Stimulated activated CD4-positive, alpha-beta T cell treated with anti-CD3 and anti-CD28 coated beads, Interleukin-15, amount 100 ng/mL, for 24 hours (primary cell): ENCODE measurements around the gene RLN3.

ENCODE experiments used
- DNase-seq: peaks from one replicate; pipeline ENCODE4 v3.0.0-alpha.2; 2020

The RLN3 gene

GRCh38 chr19:14056069-14056666 lies 28.2 kb downstream of the RLN3 start:
- DNase-seq, result no peak

GRCh38 chr19:14056741-14057356 lies 28.9 kb downstream of the RLN3 start:
- DNase-seq, result no peak

DNA sequence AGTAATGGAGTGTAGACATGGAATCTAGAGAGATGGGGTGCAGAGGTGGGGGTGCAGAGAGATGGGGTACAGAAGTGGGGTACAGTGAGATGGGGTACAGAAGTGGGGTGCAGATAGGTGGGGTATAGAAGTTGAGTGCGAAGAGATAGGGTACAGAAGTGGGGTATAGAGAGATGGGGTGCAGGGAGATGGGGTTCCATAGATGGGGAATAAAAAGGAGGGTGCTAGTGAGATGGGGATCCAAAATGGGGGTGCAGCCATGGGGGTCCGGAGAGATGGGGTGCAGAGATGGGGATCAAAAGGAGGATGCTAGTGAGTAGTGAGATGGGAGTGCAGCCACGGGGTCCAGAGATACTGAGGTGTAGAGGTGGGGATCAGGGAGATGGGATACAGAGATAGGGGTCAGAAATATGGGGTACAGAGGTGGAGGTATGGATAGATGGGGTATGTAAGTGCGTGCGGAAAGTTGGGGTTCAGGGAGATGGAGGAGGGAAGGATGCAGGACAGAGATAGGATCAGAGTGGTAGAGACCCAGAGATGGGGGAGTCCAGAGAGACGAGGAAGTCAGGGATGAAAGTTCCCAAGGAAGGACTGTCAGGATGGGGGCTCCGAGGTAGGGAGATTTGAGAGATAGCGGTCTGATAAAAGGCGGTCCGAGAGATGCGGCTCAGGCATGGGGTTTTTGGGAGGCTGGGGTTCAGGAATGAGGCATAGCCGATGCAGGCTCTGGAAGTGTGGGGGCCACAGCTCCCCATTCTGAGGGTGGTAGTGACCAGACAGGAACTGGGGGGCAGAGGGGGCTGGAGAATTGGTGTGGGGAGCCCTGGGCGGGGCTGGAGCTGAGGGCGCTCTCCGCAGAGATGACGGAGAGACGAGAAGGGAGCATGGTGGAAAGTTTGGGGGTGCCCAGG lies 30.5 kb downstream of the RLN3 start:
- DNase-seq, result no peak

GRCh38 chr19:14059093-14059480 lies 31.1 kb downstream of the RLN3 start:
- DNase-seq, result peak; percentile 69

DNA sequence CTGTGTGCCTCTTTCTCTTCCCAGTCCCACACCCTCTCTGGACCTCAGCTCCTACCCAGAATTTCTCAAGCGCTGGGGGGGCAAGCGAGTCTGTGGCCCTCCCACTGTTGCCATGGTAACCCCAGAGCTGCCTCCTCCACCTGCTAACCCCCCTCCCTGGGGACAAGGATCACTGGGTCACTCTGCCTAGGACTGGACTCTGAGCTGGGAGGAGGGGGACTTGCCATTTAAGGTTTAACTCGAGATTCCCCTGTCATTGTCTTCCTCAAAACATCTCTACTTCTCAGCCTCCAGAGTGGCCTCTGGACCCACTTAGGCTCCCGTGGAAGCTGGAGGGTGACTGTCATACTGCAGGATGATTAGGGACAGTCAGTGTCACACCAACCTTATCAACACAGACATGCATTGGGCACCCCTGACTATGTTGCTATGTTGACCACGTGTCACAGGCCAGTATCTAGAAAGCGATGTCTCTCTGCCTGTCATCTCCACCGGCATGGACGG lies 31.8 kb downstream of the RLN3 start:
- no peak for DNase-seq

- no peak for DNase-seq
Observed at GRCh38 chr19:14061081-14061749, 33.3 kb downstream of the RLN3 start.

- no peak for DNase-seq
Observed at GRCh38 chr19:14061751-14062557, 34.0 kb downstream of the RLN3 start, which contains the start of gene PALM3. Gene PALM3 (minus strand): TSS chr19:14062076. CDS start chr19:14061980, 96 bp downstream.

DNA sequence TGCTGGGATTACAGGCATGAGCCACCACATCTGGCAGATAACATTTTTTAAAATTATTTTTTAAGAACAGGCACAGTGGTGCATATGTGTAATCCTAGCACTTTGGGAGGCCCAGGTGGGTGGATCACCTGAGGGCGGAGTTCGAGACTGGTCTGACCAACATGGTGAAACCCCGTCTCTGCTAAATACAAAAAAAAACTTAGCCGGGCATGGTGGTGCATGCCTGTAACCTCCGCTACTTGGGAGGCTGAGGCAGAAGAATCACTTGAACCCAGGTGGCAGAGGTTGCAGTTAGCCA lies 34.6 kb downstream of the RLN3 start:
- DNase-seq, result no peak

DNA sequence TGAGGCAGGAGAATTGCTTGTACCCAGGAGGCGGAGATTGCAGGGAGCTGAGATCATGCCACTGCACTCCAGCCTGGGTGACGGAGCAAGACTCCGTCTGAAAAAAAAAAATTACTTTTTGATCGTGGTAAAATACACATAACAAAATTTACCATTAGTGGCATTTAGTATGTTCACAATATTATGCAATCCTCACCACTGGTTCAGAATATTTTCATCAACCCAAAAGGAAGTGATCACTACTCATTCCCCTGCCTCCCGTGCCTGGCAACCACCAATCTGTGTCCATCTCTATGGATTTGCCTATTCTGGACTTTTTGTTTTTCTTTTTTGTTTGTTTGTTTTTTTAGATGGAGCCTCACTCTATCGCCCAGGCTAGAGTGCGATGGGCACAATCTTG lies 35.2 kb downstream of the RLN3 start:
- DNase-seq, result no peak

- no peak for DNase-seq
Observed at GRCh38 chr19:14066134-14066533, 38.2 kb downstream of the RLN3 start.

- DNase-seq, result no peak
Observed at GRCh38 chr19:14070268-14071050, 42.5 kb downstream of the RLN3 start.

DNA sequence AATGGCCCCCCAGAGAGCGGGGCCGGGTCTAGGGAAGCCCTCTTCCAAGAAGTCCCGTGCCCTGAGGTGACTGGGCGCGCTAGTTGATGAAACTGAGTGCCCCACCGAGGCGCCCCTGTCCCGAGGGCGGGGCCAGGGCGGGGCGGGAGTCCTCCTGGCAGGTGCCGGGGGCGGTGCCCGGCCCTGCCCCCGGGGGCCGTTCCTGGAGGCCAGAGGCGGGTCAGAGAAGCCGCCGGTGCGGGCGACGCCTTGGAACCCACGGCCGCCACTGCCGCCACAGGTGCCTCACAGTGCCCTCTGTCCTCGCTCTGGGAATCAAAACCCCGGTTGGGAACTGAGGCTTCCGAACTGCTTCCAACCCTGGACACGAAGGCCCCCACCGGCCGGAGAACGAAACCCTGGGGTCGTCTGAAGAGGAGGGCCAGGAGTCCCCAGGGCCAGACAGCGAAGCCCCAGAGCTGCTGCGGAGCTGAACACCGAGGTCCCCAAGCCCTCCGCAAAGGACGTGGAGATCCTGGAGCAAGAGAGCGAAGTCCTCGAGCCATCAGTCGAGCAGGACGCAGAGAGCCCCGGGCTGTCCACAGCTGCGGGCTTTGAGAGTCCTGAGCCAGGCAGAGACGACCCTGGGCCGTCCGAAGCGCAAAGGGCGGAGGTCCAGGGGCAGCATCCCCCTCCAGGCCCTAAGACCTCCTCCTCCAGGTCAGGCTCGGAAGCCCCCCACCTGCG lies 44.8 kb downstream of the RLN3 start, which contains the start of gene MISP3:
TSS of gene MISP3 (plus strand) at position 252 of the 726 bp plus-strand sequence. CDS start 524 bp downstream, outside the sequence.
- DNase-seq, result peak; percentile 67

DNA sequence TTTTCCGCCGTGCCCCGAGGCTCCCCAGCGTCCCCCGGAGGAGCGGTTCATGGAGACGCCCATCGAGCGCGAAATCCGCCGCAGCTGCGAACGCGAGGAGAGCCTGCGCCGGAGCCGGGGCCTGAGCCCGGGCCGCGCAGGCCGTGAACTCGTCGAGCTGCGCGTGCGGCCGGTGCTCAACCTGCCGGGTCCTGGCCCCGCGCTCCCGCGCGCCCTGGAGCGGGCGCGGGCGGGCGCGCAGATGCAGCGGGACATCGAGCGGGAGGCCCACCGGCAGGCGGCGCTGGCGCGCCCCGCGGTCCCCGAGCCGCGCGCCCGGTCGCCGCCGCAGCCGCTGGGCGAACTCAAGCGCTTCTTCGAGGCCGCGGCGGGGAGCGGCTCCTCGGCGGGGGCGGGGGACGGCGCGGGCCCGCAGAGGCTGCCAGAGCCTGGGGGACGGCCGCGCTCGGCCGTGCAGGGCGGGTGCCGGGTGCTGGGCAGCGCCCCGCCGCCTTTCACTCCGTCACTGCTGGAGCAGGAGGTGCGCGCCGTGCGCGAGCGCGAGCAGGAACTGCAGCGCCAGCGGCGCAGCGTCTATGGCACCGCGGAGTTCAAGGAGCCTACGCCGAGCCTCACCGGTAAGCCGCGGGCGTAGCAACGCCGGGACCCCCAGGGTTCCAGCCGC lies 45.4 kb downstream of the RLN3 start:
- peak; percentile 83 for DNase-seq

GRCh38 chr19:14073925-14074838 lies 46.2 kb downstream of the RLN3 start:
- DNase-seq, result peak; percentile 59

- no peak for DNase-seq
Observed at GRCh38 chr19:14078411-14078810, 50.5 kb downstream of the RLN3 start.
